CD4-positive, alpha-beta memory T cell (primary cell): Measurements from ENCODE around the gene CCNY. TPM values are rescaled to one million over a fixed set of nuclear protein-coding genes. Genes with fewer than 3 reads are reported as not detected.
A peak's percentile ranks its signal among the peaks of the same experiment; 100 is the strongest.

Source experiments
- CTCF ChIA-PET: fragments of 350-600 bp; sonication (Branson Sonifier 250); formaldehyde crosslinking; loops from one replicate; lab custom pipeline; 2021; ENCODE audit warnings: inconsistent platforms; ENCODE audit not compliant: partially characterized antibody; lab: Charles Lee
- POLR2A ChIA-PET: fragments of 350-600 bp; sonication (Branson Sonifier 250); formaldehyde crosslinking; loops from one replicate; lab custom pipeline; 2021; ENCODE audit not compliant: partially characterized antibody; lab: Charles Lee
- DNase-seq, 5 donors: peaks; one replicate each; pipeline versions ENCODE4 v3.0.0 to v3.0.0-alpha.2; 2020 to 2022; ENCODE audit warnings: mixed read lengths in 1 of 5
- H3K27ac ChIP-seq: one replicate; pipeline ENCODE4 v1.7.0; 2013; ENCODE audit warnings: low read depth, low read length
- H3K27me3 ChIP-seq: 2 replicates; pipeline ENCODE4 v1.7.0; 2013; ENCODE audit warnings: mild to moderate bottlenecking, low read length, moderate library complexity; ENCODE audit not compliant: insufficient read depth
- H3K36me3 ChIP-seq: 2 replicates; pipeline ENCODE4 v1.7.0; 2013; ENCODE audit warnings: mild to moderate bottlenecking, low read length, moderate library complexity; ENCODE audit not compliant: insufficient read depth
- H3K4me1 ChIP-seq: 2 replicates; pipeline ENCODE4 v1.7.0; 2013; ENCODE audit warnings: mild to moderate bottlenecking, low read length, moderate library complexity; ENCODE audit not compliant: insufficient read depth
- H3K4me3 ChIP-seq, 2 donors: one replicate each; pipeline ENCODE4 v1.7.0; 2013; ENCODE audit warnings: low read length in 2 of 2, mild to moderate bottlenecking in 1 of 2
- H3K9me3 ChIP-seq, 2 donors: one replicate each; pipeline ENCODE4 v1.7.0; 2013; ENCODE audit warnings: low read length in 2 of 2, control low read depth in 1 of 2; ENCODE audit not compliant: control insufficient read depth in 1 of 2
- H3K27ac Mint-ChIP-seq, 7 donors: one replicate each; pipeline ENCODE4 v1.8.0; 2020 to 2021; ENCODE audit warnings: mixed read lengths in 7 of 7, mild to moderate bottlenecking in 6 of 7, inconsistent platforms in 3 of 7, moderate library complexity in 3 of 7
- H3K27me3 Mint-ChIP-seq, 2 donors: one replicate each; pipeline ENCODE4 v1.8.0; 2020 to 2021; ENCODE audit warnings: mixed read lengths in 2 of 2
- H3K36me3 Mint-ChIP-seq, 2 donors: one replicate each; pipeline ENCODE4 v1.8.0; 2020 to 2021; ENCODE audit warnings: mixed read lengths in 2 of 2, inconsistent platforms in 1 of 2, mild to moderate bottlenecking in 1 of 2
- H3K4me1 Mint-ChIP-seq, 4 donors: one replicate each; pipeline ENCODE4 v1.8.0; 2020 to 2021; ENCODE audit warnings: mixed read lengths in 4 of 4, mild to moderate bottlenecking in 1 of 4
- H3K4me3 Mint-ChIP-seq, 8 donors: one replicate each; pipeline ENCODE4 v1.8.0; 2020 to 2021; ENCODE audit warnings: mixed read lengths in 8 of 8, mild to moderate bottlenecking in 7 of 8, moderate library complexity in 6 of 8, inconsistent platforms in 3 of 8
- H3K9me3 Mint-ChIP-seq, 8 donors: one replicate each; pipeline ENCODE4 v1.8.0; 2020 to 2021; ENCODE audit warnings: mixed read lengths in 8 of 8, mild to moderate bottlenecking in 5 of 8, inconsistent platforms in 3 of 8, moderate library complexity in 1 of 8
- intact Hi-C: fragments of 100-400 bp; cut with micrococcal nuclease; formaldehyde crosslinking; loops from one replicate; pipeline ENCODE4 v1.15.1; 2023
- polyA plus RNA-seq, 2 donors: library from polyadenylated mRNA; unstranded; fragments of 300-500 nt; fragmentation: Illumina TruSeq; gene quantifications; one replicate each; pipeline ENCODE4 v1.2.3, GENCODE V29; 2021
- total RNA-seq, 2 experiments: library from RNA; stranded (reverse); gene quantifications; one replicate each; pipeline ENCODE4 v1.2.3, GENCODE V29; 2021

The CCNY gene
- total and polyA plus RNA-seq, 4 experiments from 2014 or later: 5.6 to 66.7 (median 41.5) TPM

- no peaks in the 10 kb centered on the region for H3K36me3 ChIP-seq
- H3K9me3 Mint-ChIP-seq: peaks cover 2 to 21% (median 18%) of the 10 kb centered on the region in 8 donors
- H3K9me3 ChIP-seq: no peaks in the 10 kb centered on the region
- H3K27me3 ChIP-seq: no peaks in the 10 kb centered on the region
- H3K27me3 Mint-ChIP-seq: peaks cover 16 to 21% of the 10 kb centered on the region in 2 donors
- no peak overlapping the region for H3K27ac ChIP-seq
- H3K4me3 ChIP-seq: no peak overlapping the region
- ChIA-PET POLR2A (no interaction called here), CTCF (no interaction called here)
- H3K4me3 Mint-ChIP-seq: peak overlapping the region in 1 of 8 donors; percentile 7
- no peak overlapping the region for H3K27ac Mint-ChIP-seq
- DNase-seq: no peak
- intact Hi-C loops: no loop called here
- H3K4me1 ChIP-seq: no peaks in the 10 kb centered on the region
- no peaks in the 10 kb centered on the region for H3K36me3 Mint-ChIP-seq
- no peaks in the 10 kb centered on the region for H3K4me1 Mint-ChIP-seq
These were observed 263.9 kb downstream of the CCNY start for GRCh38 chr10:35600193-35600592.

- Mint-ChIP-seq H3K27ac (no peak within 1 kb of the TSS), H3K36me3 (peaks cover 0 to 3% of the 10 kb centered on the region in 2 donors), H3K9me3 (peaks cover 2 to 22% (median 21%) of the 10 kb centered on the region in 8 donors), H3K4me3 (no peak within 1 kb of the TSS), H3K4me1 (peaks cover 4 to 6% (median 5%) of the 10 kb centered on the region in 4 donors), H3K27me3 (peaks cover 31 to 37% of the 10 kb centered on the region in 2 donors)
- intact Hi-C loops: no loop called here
- no peak within 1 kb of the TSS for H3K4me3 ChIP-seq
- ChIA-PET POLR2A (no interaction called here), CTCF (no interaction called here)
- DNase-seq: no peak
- peaks cover 10% of the 10 kb centered on the region for H3K27me3 ChIP-seq
- no peak within 1 kb of the TSS for H3K27ac ChIP-seq
- no peaks in the 10 kb centered on the region for H3K4me1 ChIP-seq
- no peaks in the 10 kb centered on the region for H3K36me3 ChIP-seq
- no peaks in the 10 kb centered on the region for H3K9me3 ChIP-seq
These were observed 268.9 kb downstream of the CCNY start, which contains the start of gene GJD4 for GRCh38 chr10:35605191-35605590. Gene GJD4 (plus strand): TSS chr10:35605341. CDS start chr10:35605568, 227 bp downstream.

DNA sequence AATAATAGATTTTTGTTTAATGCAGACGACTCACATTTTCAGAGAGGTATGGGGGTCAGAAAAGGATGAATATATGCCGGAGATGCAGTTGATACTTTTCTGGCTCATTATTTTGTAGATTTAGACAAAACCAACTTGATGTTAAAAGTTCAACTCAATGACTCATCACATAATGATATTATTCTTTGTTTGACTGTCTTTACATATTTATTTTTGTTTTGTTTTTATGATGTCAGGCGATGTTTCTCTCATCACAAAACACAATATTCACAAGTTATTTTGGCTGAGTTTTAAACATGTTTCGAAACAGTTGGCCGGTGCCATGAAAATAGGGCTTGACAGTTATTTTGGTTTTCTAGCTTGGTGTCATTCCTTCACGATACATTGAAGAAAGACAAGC, 270.1 kb downstream of the CCNY start:
- Mint-ChIP-seq H3K27ac (no peak overlapping the region), H3K36me3 (peaks cover 0 to 3% of the 10 kb centered on the region in 2 donors), H3K4me3 (no peak overlapping the region), H3K4me1 (peaks cover 4 to 6% (median 5%) of the 10 kb centered on the region in 4 donors), H3K27me3 (peaks cover 35 to 36% of the 10 kb centered on the region in 2 donors), H3K9me3 (peaks cover 0 to 14% (median 9%) of the 10 kb centered on the region in 8 donors)
- no peak for DNase-seq
- H3K27ac ChIP-seq: no peak overlapping the region
- no peaks in the 10 kb centered on the region for H3K4me1 ChIP-seq
- ChIA-PET CTCF (no interaction called here), POLR2A (no interaction called here)
- intact Hi-C loops: no loop called here
- no peak overlapping the region for H3K4me3 ChIP-seq
- no peaks in the 10 kb centered on the region for H3K36me3 ChIP-seq
- H3K27me3 ChIP-seq: peaks cover 10% of the 10 kb centered on the region
- no peaks in the 10 kb centered on the region for H3K9me3 ChIP-seq

GRCh38 chr10:35607475-35608327, 271.4 kb downstream of the CCNY start:
- H3K9me3 ChIP-seq: no peaks in the 10 kb centered on the region
- peaks cover 10% of the 10 kb centered on the region for H3K27me3 ChIP-seq
- H3K27ac Mint-ChIP-seq: peak overlapping the region in 2 of 7 donors; percentile 12 to 65
- H3K4me1 ChIP-seq: no peaks in the 10 kb centered on the region
- H3K36me3 Mint-ChIP-seq: peaks cover 0 to 3% of the 10 kb centered on the region in 2 donors
- H3K36me3 ChIP-seq: no peaks in the 10 kb centered on the region
- H3K4me3 ChIP-seq: no peak overlapping the region
- peaks cover 35 to 36% of the 10 kb centered on the region in 2 donors for H3K27me3 Mint-ChIP-seq
- peak overlapping the region; percentile 59 to 84 (median 76) for H3K4me3 Mint-ChIP-seq
- ChIA-PET POLR2A (no interaction called here), CTCF (no interaction called here)
- intact Hi-C loops: no loop called here
- H3K27ac ChIP-seq: no peak overlapping the region
- peaks cover 4 to 6% (median 5%) of the 10 kb centered on the region in 4 donors for H3K4me1 Mint-ChIP-seq
- peaks cover 0 to 11% (median 5%) of the 10 kb centered on the region in 8 donors for H3K9me3 Mint-ChIP-seq
- peak in 1 of 5 donors; percentile 1 for DNase-seq

GRCh38 chr10:35608328-35608672, 272.0 kb downstream of the CCNY start:
- Histone ChIP-seq H3K4me3 (no peak overlapping the region), H3K27ac (no peak overlapping the region), H3K4me1 (no peaks in the 10 kb centered on the region), H3K36me3 (no peaks in the 10 kb centered on the region), H3K9me3 (no peaks in the 10 kb centered on the region), H3K27me3 (peaks cover 10% of the 10 kb centered on the region)
- peaks cover 0 to 3% of the 10 kb centered on the region in 2 donors for H3K36me3 Mint-ChIP-seq
- peaks cover 0 to 13% (median 5%) of the 10 kb centered on the region in 8 donors for H3K9me3 Mint-ChIP-seq
- peaks cover 35 to 36% of the 10 kb centered on the region in 2 donors for H3K27me3 Mint-ChIP-seq
- DNase-seq: no peak
- POLR2A ChIA-PET: no interaction called here
- no peak overlapping the region for H3K27ac Mint-ChIP-seq
- CTCF ChIA-PET: no interaction called here
- intact Hi-C loops: no loop called here
- H3K4me3 Mint-ChIP-seq: no peak overlapping the region
- peaks cover 4 to 6% (median 5%) of the 10 kb centered on the region in 4 donors for H3K4me1 Mint-ChIP-seq

DNA sequence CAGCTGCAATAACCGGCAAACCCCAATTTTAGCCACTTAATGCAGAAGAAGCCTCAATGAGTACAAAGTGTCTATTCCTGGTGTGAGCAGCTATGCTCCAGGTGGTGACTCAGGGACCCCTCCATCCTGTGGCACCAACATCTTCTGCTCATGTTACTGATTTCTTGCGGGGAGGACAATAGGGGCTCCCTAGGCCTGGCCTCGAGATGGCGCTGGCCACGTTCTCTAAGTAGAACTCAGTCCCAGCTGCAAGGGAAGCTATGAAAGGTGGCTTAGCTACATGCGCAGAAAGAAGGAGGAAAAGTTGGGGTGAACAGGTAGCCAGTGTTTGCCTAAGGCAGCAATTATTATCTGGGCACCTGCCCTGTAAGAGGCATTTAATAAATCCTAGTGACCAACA, 275.4 kb downstream of the CCNY start:
- ChIA-PET POLR2A (no interaction called here), CTCF (interaction anchor here (0.7 kb wide), 1 partner anchor 379 kb away, joined by 3 read pairs; no protein-coding TSS in a partner anchor)
- no peak for DNase-seq
- H3K27ac Mint-ChIP-seq: no peak overlapping the region
- H3K4me3 Mint-ChIP-seq: no peak overlapping the region
- H3K27ac ChIP-seq: no peak overlapping the region
- H3K9me3 Mint-ChIP-seq: peaks cover 0 to 11% (median 5%) of the 10 kb centered on the region in 8 donors
- H3K4me1 Mint-ChIP-seq: peaks cover 4 to 6% (median 5%) of the 10 kb centered on the region in 4 donors
- peaks cover 26% of the 10 kb centered on the region in 2 donors for H3K27me3 Mint-ChIP-seq
- no peaks in the 10 kb centered on the region for H3K9me3 ChIP-seq
- H3K27me3 ChIP-seq: peaks cover 7% of the 10 kb centered on the region
- intact Hi-C loops: no loop called here
- no peaks in the 10 kb centered on the region for H3K4me1 ChIP-seq
- H3K36me3 Mint-ChIP-seq: peaks cover 0 to 3% of the 10 kb centered on the region in 2 donors
- no peak overlapping the region for H3K4me3 ChIP-seq
- H3K36me3 ChIP-seq: no peaks in the 10 kb centered on the region

DNA sequence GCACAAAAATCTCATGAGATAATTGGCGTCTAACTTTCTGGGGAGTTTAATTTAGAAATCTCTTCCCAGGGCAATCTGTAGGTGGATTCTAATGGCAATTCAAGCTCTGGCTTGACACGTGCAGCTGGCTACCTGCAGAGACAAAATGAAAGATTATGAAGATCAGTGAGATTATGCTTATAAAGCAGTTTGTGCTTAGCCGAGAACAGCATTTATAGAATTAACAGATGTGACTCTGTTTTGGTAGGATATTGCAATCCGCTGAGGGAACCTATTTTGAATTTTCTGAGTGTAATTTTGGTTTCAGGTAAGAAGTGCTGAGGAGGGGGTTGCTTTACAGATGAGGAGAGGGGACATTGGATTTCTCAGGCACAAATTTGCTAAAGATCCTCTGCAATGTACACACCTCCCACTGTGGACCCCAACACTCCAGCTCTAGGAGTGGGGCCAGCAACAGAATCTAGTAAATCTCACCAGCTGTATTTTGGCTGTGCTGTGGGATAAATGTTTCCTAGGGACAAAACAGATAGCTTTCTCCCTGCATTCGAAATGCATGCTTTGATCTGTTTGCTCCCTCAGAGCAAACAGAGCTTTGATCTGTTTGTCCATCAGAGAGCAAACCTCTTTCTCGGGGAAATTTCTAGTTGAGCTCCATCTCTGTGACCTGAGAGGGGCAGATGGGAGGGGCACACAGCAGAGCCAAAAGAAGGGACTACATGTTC, 276.2 kb downstream of the CCNY start:
- no peak overlapping the region for H3K4me3 ChIP-seq
- POLR2A ChIA-PET: no interaction called here

More for the DNA sequence above, 276.2 kb downstream of the CCNY start:
- Mint-ChIP-seq H3K27ac (no peak overlapping the region), H3K36me3 (peaks cover 0 to 3% of the 10 kb centered on the region in 2 donors), H3K9me3 (peaks cover 0 to 10% (median 5%) of the 10 kb centered on the region in 8 donors), H3K4me3 (no peak overlapping the region), H3K4me1 (peaks cover 0 to under 1% (median under 1%) of the 10 kb centered on the region in 4 donors), H3K27me3 (peaks cover 20 to 22% of the 10 kb centered on the region in 2 donors)
- CTCF ChIA-PET: no interaction called here
- no peaks in the 10 kb centered on the region for H3K4me1 ChIP-seq
- no peaks in the 10 kb centered on the region for H3K36me3 ChIP-seq
- intact Hi-C loops: no loop called here
- no peak overlapping the region for H3K27ac ChIP-seq
- no peaks in the 10 kb centered on the region for H3K27me3 ChIP-seq
- H3K9me3 ChIP-seq: no peaks in the 10 kb centered on the region
- DNase-seq: no peak
